ACC112 (cell line): ENCODE data around the gene PRRT2.
A peak's percentile ranks its signal among the peaks of the same experiment; 100 is the strongest.
"Not testable (repeated sequence)": the region's sequence is repeated elsewhere in the genome, so short reads cannot be mapped to it uniquely, and the experiment has no call there.

ENCODE experiments used
- H2AFZ ChIP-seq: fragments of 200-600 bp; sonication (generic); one replicate; pipeline ENCODE4 v1.6.0; 2017; ENCODE audit warnings: antibody characterized with exemption, low read length; ENCODE audit not compliant: unreplicated experiment
- H3K27ac ChIP-seq: fragments of 200-600 bp; sonication (generic); 2 replicates; pipeline ENCODE4 v1.5.1; 2014; ENCODE audit warnings: low read depth, mild to moderate bottlenecking, antibody characterized with exemption, low read length, moderate library complexity
- H3K27me3 ChIP-seq: fragments of 200-600 bp; sonication (generic); 2 replicates; pipeline ENCODE4 v1.6.1; 2014; ENCODE audit warnings: mild to moderate bottlenecking, antibody characterized with exemption, low read length, moderate library complexity, mixed read lengths; ENCODE audit not compliant: insufficient read depth
- H3K36me3 ChIP-seq: fragments of 200-600 bp; sonication (generic); 2 replicates; pipeline ENCODE4 v1.6.1; 2016; ENCODE audit warnings: mild to moderate bottlenecking, antibody characterized with exemption, low read length, moderate library complexity, mixed read lengths; ENCODE audit not compliant: insufficient read depth
- H3K4me1 ChIP-seq: fragments of 200-600 bp; sonication (generic); one replicate; pipeline ENCODE4 v1.6.1; 2016; ENCODE audit warnings: low read length, mixed read lengths; ENCODE audit not compliant: insufficient read depth, unreplicated experiment, control insufficient read depth
- H3K4me3 ChIP-seq: fragments of 200-600 bp; sonication (generic); 2 replicates; pipeline ENCODE4 v1.5.1; 2014; ENCODE audit warnings: mild to moderate bottlenecking, low read depth, low read length
- H3K79me2 ChIP-seq: fragments of 200-600 bp; sonication (generic); one replicate; pipeline ENCODE4 v1.6.0; 2016; ENCODE audit warnings: low read length; ENCODE audit not compliant: control insufficient read depth, unreplicated experiment, insufficient read depth

Gene PRRT2

GRCh38 chr16:29777576-29778350 is 34.2 kb upstream of the PRRT2 start, which contains the start of gene ZG16:
ZG16 (plus strand) TSS chr16:29778256; CDS start chr16:29779267, 1,011 bp downstream.
- no peak within 1 kb of the TSS for H3K4me3 ChIP-seq
- H3K27ac ChIP-seq, result no peak within 1 kb of the TSS
- no peaks in the 10 kb centered on the region for H3K36me3 ChIP-seq
- no peak within 1 kb of the TSS for H2AFZ ChIP-seq
- no peaks in the 10 kb centered on the region for H3K79me2 ChIP-seq
- peaks cover 41% of the 10 kb centered on the region for H3K27me3 ChIP-seq
- peaks cover 2% of the 10 kb centered on the region for H3K4me1 ChIP-seq

- Histone ChIP-seq H3K27ac (no peak overlapping the region), H3K4me3 (no peak overlapping the region), H3K79me2 (no peaks in the 10 kb centered on the region), H3K4me1 (peaks cover 2% of the 10 kb centered on the region), H2AFZ (no peak overlapping the region), H3K27me3 (peaks cover 41% of the 10 kb centered on the region), H3K36me3 (no peaks in the 10 kb centered on the region)
These were observed 32.5 kb upstream of the PRRT2 start for GRCh38 chr16:29779474-29779873.

GRCh38 chr16:29783094-29783953 is 28.7 kb upstream of the PRRT2 start:
- H3K4me1 ChIP-seq, H3K36me3 ChIP-seq, H3K27ac ChIP-seq, H3K4me3 ChIP-seq, H2AFZ ChIP-seq, H3K79me2 ChIP-seq: not testable (repeated sequence)
- peaks cover 37% of the 10 kb centered on the region for H3K27me3 ChIP-seq

GRCh38 chr16:29784157-29784556 is 27.8 kb upstream of the PRRT2 start:
- Histone ChIP-seq H3K79me2 (no peaks in the 10 kb centered on the region), H3K4me1 (peaks cover 6% of the 10 kb centered on the region), H3K27me3 (peaks cover 29% of the 10 kb centered on the region), H3K36me3 (no peaks in the 10 kb centered on the region), H3K27ac (no peak overlapping the region), H2AFZ (no peak overlapping the region), H3K4me3 (no peak overlapping the region)

- Histone ChIP-seq H3K4me3 (peak overlapping the region; percentile 66), H2AFZ (peak overlapping the region; percentile 90), H3K36me3 (no peaks in the 10 kb centered on the region)
These were observed 27.0 kb upstream of the PRRT2 start for GRCh38 chr16:29784901-29785500.

GRCh38 chr16:29787155-29787554 is 24.8 kb upstream of the PRRT2 start:
- not testable (repeated sequence) for H3K27ac ChIP-seq, H3K4me3 ChIP-seq, H3K36me3 ChIP-seq, H3K27me3 ChIP-seq, H2AFZ ChIP-seq
- Histone ChIP-seq H3K4me1 (peaks cover 21% of the 10 kb centered on the region), H3K79me2 (peaks cover 17% of the 10 kb centered on the region)

More at GRCh38 chr16:29784901-29785500, 27.0 kb upstream of the PRRT2 start:
- Histone ChIP-seq H3K27me3 (peaks cover 21% of the 10 kb centered on the region), H3K27ac (no peak overlapping the region), H3K79me2 (no peaks in the 10 kb centered on the region), H3K4me1 (peaks cover 13% of the 10 kb centered on the region)

GRCh38 chr16:29789775-29790182 is 22.2 kb upstream of the PRRT2 start:
- H3K79me2 ChIP-seq, result peaks cover 43% of the 10 kb centered on the region
- H3K27me3 ChIP-seq, result no peaks in the 10 kb centered on the region
- H3K4me3 ChIP-seq, result peak overlapping the region; percentile 97
- no peak overlapping the region; the same call in 1 of the 2 replicates for H3K27ac ChIP-seq
- peaks cover 24% of the 10 kb centered on the region for H3K4me1 ChIP-seq
- peak overlapping the region; percentile 92 for H2AFZ ChIP-seq
- no peaks in the 10 kb centered on the region for H3K36me3 ChIP-seq

GRCh38 chr16:29790183-29790948 is 21.6 kb upstream of the PRRT2 start, which contains the start of gene KIF22:
KIF22 (plus strand) TSS chr16:29790751; CDS start chr16:29790760, 9 bp downstream.
- no peaks in the 10 kb centered on the region for H3K36me3 ChIP-seq
- peak within 1 kb of the TSS; percentile 97 for H3K4me3 ChIP-seq
- peak within 1 kb of the TSS; percentile 92 for H2AFZ ChIP-seq
- peaks cover 49% of the 10 kb centered on the region for H3K79me2 ChIP-seq
- peak within 1 kb of the TSS; percentile 10 for H3K27ac ChIP-seq
- H3K4me1 ChIP-seq, result peaks cover 22% of the 10 kb centered on the region
- no peaks in the 10 kb centered on the region for H3K27me3 ChIP-seq

- H3K4me3 ChIP-seq, result peak overlapping the region; percentile 97
- no peaks in the 10 kb centered on the region for H3K27me3 ChIP-seq
- H3K79me2 ChIP-seq, result peaks cover 55% of the 10 kb centered on the region
- peak overlapping the region; percentile 33 for H2AFZ ChIP-seq
- no peaks in the 10 kb centered on the region for H3K36me3 ChIP-seq
- H3K4me1 ChIP-seq, result peaks cover 18% of the 10 kb centered on the region
- peak overlapping the region; percentile 10; the same call in 1 of the 2 replicates for H3K27ac ChIP-seq
These were observed 20.8 kb upstream of the PRRT2 start for GRCh38 chr16:29790949-29791844.
